ENCODE results near the gene C2orf92. TPM values are rescaled to one million over a fixed set of nuclear protein-coding genes. Genes with fewer than 3 reads are reported as not detected.

The C2orf92 gene
- total and polyA plus RNA-seq, 7 donors = 0.89 to 3.6 (median 1.9) TPM

GRCh38 chr2:97724073-97724410, 54.5 kb downstream of the C2orf92 start:
- Histone ChIP-seq H3K27me3 (ENCODE audit: insufficient read depth in 3 of 3, low read length in 2 of 3) (no peaks in the 10 kb centered on the region), H3K4me3 (no peak overlapping the region), H3K36me3 (ENCODE audit: insufficient read depth in 1 of 2, low read depth in 1 of 2) (no peaks in the 10 kb centered on the region), H3K27ac (no peak overlapping the region), H3K9me3 (no peaks in the 10 kb centered on the region), H3K4me1 (no peaks in the 10 kb centered on the region)
- WGBS, 3 donors = 81 to 85% (median 83%) methylated on average over 39 to 41 of the region's 41 CpGs
- intact Hi-C loops (cut with DNase I) = no loop called here
- ATAC-seq (no peak), DNase-seq (peak in 1 of 2 donors; percentile 45)
- no peak for TF ChIP-seq CTCF (IDR thresholded peaks at IDR 0.05)

GRCh38 chr2:97724501-97724900, 55.0 kb downstream of the C2orf92 start:
- Histone ChIP-seq H3K4me1 (no peaks in the 10 kb centered on the region), H3K4me3 (no peak overlapping the region), H3K27ac (no peak overlapping the region), H3K36me3 (ENCODE audit: insufficient read depth in 1 of 2, low read depth in 1 of 2) (no peaks in the 10 kb centered on the region), H3K27me3 (ENCODE audit: insufficient read depth in 3 of 3, low read length in 2 of 3) (no peaks in the 10 kb centered on the region), H3K9me3 (peaks cover 3% of the 10 kb centered on the region)
- 86 to 91% (median 89%) methylated on average over 17 of the region's 17 CpGs for WGBS, 3 donors
- TF ChIP-seq CTCF (IDR thresholded peaks at IDR 0.05) = no peak
- DNase-seq (peak in 1 of 2 donors; percentile 33), ATAC-seq (no peak)
- intact Hi-C loops (cut with DNase I) = no loop called here

- no peaks in the 10 kb centered on the region for H3K27me3 ChIP-seq (ENCODE audit: insufficient read depth in 3 of 3, low read length in 2 of 3)
- intact Hi-C loops (cut with DNase I) = no loop called here
- WGBS, 3 donors = 89 to 94% (median 90%) methylated on average over 31 of the region's 31 CpGs
- no peaks in the 10 kb centered on the region for H3K4me1 ChIP-seq
- no peaks in the 10 kb centered on the region for H3K36me3 ChIP-seq (ENCODE audit: insufficient read depth in 1 of 2, low read depth in 1 of 2)
- H3K27ac ChIP-seq = no peak overlapping the region
- DNase-seq = peak in 1 of 2 donors; percentile 33
- no peak overlapping the region for H3K4me3 ChIP-seq
- H3K9me3 ChIP-seq = peaks cover 6% of the 10 kb centered on the region
- TF ChIP-seq CTCF (IDR thresholded peaks at IDR 0.05) = no peak
- no peak for ATAC-seq
Observed at GRCh38 chr2:97724946-97725688, 55.6 kb downstream of the C2orf92 start.

- H3K9me3 ChIP-seq = peaks cover 6% of the 10 kb centered on the region
- 33 to 45% (median 34%) methylated on average over 4 of the region's 4 CpGs for WGBS, 3 donors
- ATAC-seq = peak in 1 of 4 donors; percentile 28
- no peaks in the 10 kb centered on the region for H3K36me3 ChIP-seq (ENCODE audit: insufficient read depth in 1 of 2, low read depth in 1 of 2)
- TF ChIP-seq CTCF (IDR thresholded peaks at IDR 0.05) = no peak
- peak in 1 of 2 donors; percentile 51 for DNase-seq
- intact Hi-C loops (cut with DNase I) = no loop called here
- H3K4me1 ChIP-seq = no peaks in the 10 kb centered on the region
- H3K4me3 ChIP-seq = no peak overlapping the region
- H3K27me3 ChIP-seq (ENCODE audit: insufficient read depth in 3 of 3, low read length in 2 of 3) = no peaks in the 10 kb centered on the region
- H3K27ac ChIP-seq = no peak overlapping the region
Observed at GRCh38 chr2:97726261-97727064, 57.0 kb downstream of the C2orf92 start.

All from psoas muscle (tissue), 8 donors.